Endothelial cell of umbilical vein (primary cell): ENCODE measurements around the gene MAP3K15. TPM values are rescaled to one million over a fixed set of nuclear protein-coding genes. Genes with fewer than 3 reads are reported as not detected.

Experiments
- BruUV-seq: library from RNA; stranded (reverse); fragments of 400-500 nt; replicated peaks from 2 replicates; lab custom pipeline; 2021; lab: Mats Ljungman, UMichigan
- CTCF ChIA-PET: fragments of 300-600, 350-600 bp; sonication (Branson Sonifier 250); formaldehyde crosslinking; loops from one replicate; lab custom pipeline; 2021; ENCODE audit warnings: antibody characterized with exemption, inconsistent platforms; lab: Charles Lee
- POLR2A ChIA-PET: fragments of 300-600, 350-600 bp; sonication (Branson Sonifier 250); formaldehyde crosslinking; loops from one replicate; lab custom pipeline; 2021; ENCODE audit warnings: antibody characterized with exemption, inconsistent platforms; lab: Charles Lee
- DNase-seq: peaks from one replicate; pipeline ENCODE4 v3.0.0-alpha.2; 2011; ENCODE audit warnings: low read depth, low spot score
- FAIRE-seq: peaks from 2 replicates; lab custom pipeline; 2011; peaks lifted over from hg19 to GRCh38; lab: Jason Lieb, UNC
- H2AFZ ChIP-seq: 2 replicates; pipeline ENCODE4 v1.6.0; 2012; ENCODE audit warnings: low read depth, low read length, control low read depth, inconsistent platforms
- H3K27ac ChIP-seq: 2 replicates; pipeline ENCODE4 v1.5.1; 2011; ENCODE audit warnings: low read depth, mild to moderate bottlenecking, control low read depth, low read length, moderate library complexity; ENCODE audit not compliant: insufficient read depth
- H3K27me3 ChIP-seq, 2 experiments: 2 replicates each; pipeline versions ENCODE4 v1.6.0 to v1.6.1; 2011; ENCODE audit warnings: low read length in 2 of 2, mixed read lengths in 1 of 2; ENCODE audit not compliant: control insufficient read depth in 2 of 2, insufficient read depth in 2 of 2
- H3K36me3 ChIP-seq, 2 experiments: 2 replicates in 1 of 2; 3 replicates in 1 of 2; pipeline ENCODE4 v1.5.1; 2011; ENCODE audit warnings: low read length in 2 of 2, mild to moderate bottlenecking in 1 of 2, moderate library complexity in 1 of 2; ENCODE audit not compliant: control insufficient read depth in 2 of 2, insufficient read depth in 2 of 2; ENCODE audit errors: extremely low read depth in 1 of 2
- H3K4me1 ChIP-seq: 3 replicates; pipeline ENCODE4 v1.5.1; 2011; ENCODE audit warnings: mild to moderate bottlenecking, low read length; ENCODE audit not compliant: control insufficient read depth, insufficient read depth; ENCODE audit errors: extremely low read depth
- H3K4me2 ChIP-seq: 2 replicates; pipeline ENCODE4 v1.6.1; 2011; ENCODE audit warnings: low read length, control low read depth, mixed read lengths; ENCODE audit not compliant: insufficient read depth
- H3K4me3 ChIP-seq, 3 experiments: fragments of 200-600 bp in 1 of 3; sonication (generic), shearing (Covaris generic) in 1 of 3; replicated peaks in 1 of 3; 2 replicates each; pipeline ENCODE4 v1.5.1; 2011 to 2016; ENCODE audit warnings: control low read depth in 3 of 3, low read length in 3 of 3, mild to moderate bottlenecking in 2 of 3, inconsistent platforms in 1 of 3, low read depth in 1 of 3, moderate library complexity in 1 of 3; ENCODE audit not compliant: insufficient read depth in 1 of 3
- H3K79me2 ChIP-seq: 2 replicates; pipeline ENCODE4 v1.6.0; 2012; ENCODE audit warnings: low read length, inconsistent platforms; ENCODE audit not compliant: control insufficient read depth, insufficient read depth
- H3K9ac ChIP-seq: replicated peaks from 2 replicates; pipeline ENCODE3; 2011; ENCODE audit warnings: low read length, control low read depth; ENCODE audit not compliant: insufficient read depth; ENCODE audit errors: extremely low read depth
- H3K9me1 ChIP-seq: replicated peaks from 3 replicates; pipeline ENCODE4 v1.6.0; 2011; ENCODE audit warnings: mild to moderate bottlenecking, low read length; ENCODE audit not compliant: control insufficient read depth, insufficient read depth; ENCODE audit errors: extremely low read depth
- H3K9me3 ChIP-seq: replicated peaks from 2 replicates; pipeline ENCODE4 v1.5.1; 2012; ENCODE audit warnings: low read length, inconsistent platforms; ENCODE audit not compliant: control insufficient read depth, insufficient read depth
- H4K20me1 ChIP-seq: replicated peaks from 2 replicates; pipeline ENCODE3; 2011; ENCODE audit warnings: mild to moderate bottlenecking, low read length; ENCODE audit not compliant: control insufficient read depth, insufficient read depth; ENCODE audit errors: extremely low read depth
- JUN ChIP-seq: IDR thresholded peaks from 2 replicates; pipeline ENCODE4 v1.6.1; 2011; ENCODE audit warnings: borderline replicate concordance, low read depth; ENCODE audit not compliant: insufficient read length, insufficient read depth
- MYC ChIP-seq: IDR thresholded peaks from one replicate; pipeline ENCODE4 v1.6.1; 2011; ENCODE audit warnings: mild to moderate bottlenecking, low read depth, low read length
- dilution Hi-C: fragments of 300-500 bp; cut with MboI; formaldehyde crosslinking; loops from one replicate; pipeline ENCODE4 v1.15.0; 2019; ENCODE audit warnings: low sequenced_read_pairs; ENCODE audit not compliant: extremely low pct_ligation_motif_present
- intact Hi-C: fragments of 100-400 bp; cut with micrococcal nuclease; formaldehyde crosslinking; loops from one replicate; pipeline ENCODE4 v1.10.0; 2022
- polyA plus RNA-seq, 4 experiments: library from polyadenylated mRNA; depleted of rRNA in 3 of 4; stranded (reverse) in 3 of 4; unstranded in 1 of 4; fragments of >200 nt; gene quantifications; 2 replicates each; pipeline versions ENCODE4 v1.2.1 to v1.2.3, GENCODE V29; 2011 to 2012; ENCODE audit warnings: missing spikeins in 1 of 4
- total RNA-seq: library from RNA; stranded (reverse); gene quantifications from 2 replicates; pipeline ENCODE4 v1.2.3, GENCODE V29; 2021
- TF ChIP-seq, protein P1 (sequence below), 2 donors: IDR thresholded peaks; 1 replicate in 1 of 2; 2 replicates in 1 of 2; pipeline ENCODE4 v1.5.1; 2011; ENCODE audit warnings: low read length in 2 of 2, mild to moderate bottlenecking in 2 of 2, moderate library complexity in 2 of 2, control low read depth in 1 of 2, inconsistent platforms in 1 of 2, low read depth in 1 of 2; ENCODE audit not compliant: insufficient read depth in 1 of 2; ENCODE audit errors: extremely low read depth in 1 of 2
- TF ChIP-seq, protein P2 (sequence below): IDR thresholded peaks from 2 replicates; pipeline ENCODE4 v1.6.1; 2011; ENCODE audit not compliant: insufficient read depth, insufficient read length

The MAP3K15 gene
- total and polyA plus RNA-seq, 2 donors (not counting 3 experiments of a cell fraction or from before 2014, with no cell fraction given), result 0.01 to 0.09 TPM

DNA sequence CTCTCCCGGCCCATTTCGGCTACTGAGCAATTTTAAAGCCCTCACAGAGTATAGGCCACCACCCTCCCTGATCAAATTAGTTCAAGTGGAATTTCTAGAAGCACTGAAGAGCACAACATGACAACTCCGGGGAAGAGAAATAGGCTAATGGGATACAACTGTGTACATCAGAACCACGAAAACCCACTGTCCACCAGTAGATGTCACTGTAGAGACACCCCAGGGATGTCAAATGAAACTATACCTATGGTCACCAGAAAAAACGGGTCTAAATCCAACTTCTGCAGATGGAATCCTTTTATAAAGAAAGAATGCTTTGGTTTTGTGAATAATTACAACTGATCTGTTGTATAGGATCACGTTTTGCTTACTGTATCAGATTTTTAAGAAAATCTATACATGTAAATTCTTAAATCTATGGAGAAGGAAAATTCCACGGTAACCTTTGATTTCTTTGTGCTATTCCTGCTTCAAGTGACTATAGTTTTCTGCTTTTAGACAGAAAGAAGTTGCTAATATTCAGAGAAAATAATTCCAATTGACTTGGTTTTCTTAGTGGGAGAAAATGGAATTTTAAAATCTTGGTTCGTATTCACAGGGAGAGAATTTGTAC, 29.5 kb upstream of the MAP3K15 start:
- Histone ChIP-seq H3K4me1 (no peaks in the 10 kb centered on the region), H3K4me3 (no peak overlapping the region), H3K27me3 (no peaks in the 10 kb centered on the region), H3K9ac (no peak overlapping the region), H3K36me3 (no peaks in the 10 kb centered on the region), H3K27ac (no peak overlapping the region), H4K20me1 (no peaks in the 10 kb centered on the region), H3K9me1 (no peaks in the 10 kb centered on the region), H3K4me2 (no peak overlapping the region), H2AFZ (no peak overlapping the region), H3K79me2 (no peaks in the 10 kb centered on the region), H3K9me3 (no peaks in the 10 kb centered on the region)
- intact Hi-C loops, result loop anchor here (1.0 to 10.0 kb wide), 4 partner anchors 194 to 520 kb away; partner anchors contain the start of gene BCLAF3
- CTCF ChIA-PET, result interaction anchor here (0.8 to 1.3 kb wide), 4 partner anchors 9 to 360 kb away, joined by 3 to 8 read pairs (median 4); no protein-coding TSS in a partner anchor
- TF ChIP-seq MYC, result no peak
- TF ChIP-seq, protein P1, sequence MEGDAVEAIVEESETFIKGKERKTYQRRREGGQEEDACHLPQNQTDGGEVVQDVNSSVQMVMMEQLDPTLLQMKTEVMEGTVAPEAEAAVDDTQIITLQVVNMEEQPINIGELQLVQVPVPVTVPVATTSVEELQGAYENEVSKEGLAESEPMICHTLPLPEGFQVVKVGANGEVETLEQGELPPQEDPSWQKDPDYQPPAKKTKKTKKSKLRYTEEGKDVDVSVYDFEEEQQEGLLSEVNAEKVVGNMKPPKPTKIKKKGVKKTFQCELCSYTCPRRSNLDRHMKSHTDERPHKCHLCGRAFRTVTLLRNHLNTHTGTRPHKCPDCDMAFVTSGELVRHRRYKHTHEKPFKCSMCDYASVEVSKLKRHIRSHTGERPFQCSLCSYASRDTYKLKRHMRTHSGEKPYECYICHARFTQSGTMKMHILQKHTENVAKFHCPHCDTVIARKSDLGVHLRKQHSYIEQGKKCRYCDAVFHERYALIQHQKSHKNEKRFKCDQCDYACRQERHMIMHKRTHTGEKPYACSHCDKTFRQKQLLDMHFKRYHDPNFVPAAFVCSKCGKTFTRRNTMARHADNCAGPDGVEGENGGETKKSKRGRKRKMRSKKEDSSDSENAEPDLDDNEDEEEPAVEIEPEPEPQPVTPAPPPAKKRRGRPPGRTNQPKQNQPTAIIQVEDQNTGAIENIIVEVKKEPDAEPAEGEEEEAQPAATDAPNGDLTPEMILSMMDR (IDR thresholded peaks at IDR 0.05; ENCODE audit: extremely low read depth in 1 of 2, insufficient read depth in 1 of 2, low read depth in 1 of 2, low read length in 2 of 2), result peak; percentile 47 to 58
- DNase-seq (peak; percentile 43), FAIRE-seq (peak; percentile 69)
- BruUV-seq, result no TSS peak
- dilution Hi-C loops, result no loop called here
- POLR2A ChIA-PET, result no interaction called here

DNA sequence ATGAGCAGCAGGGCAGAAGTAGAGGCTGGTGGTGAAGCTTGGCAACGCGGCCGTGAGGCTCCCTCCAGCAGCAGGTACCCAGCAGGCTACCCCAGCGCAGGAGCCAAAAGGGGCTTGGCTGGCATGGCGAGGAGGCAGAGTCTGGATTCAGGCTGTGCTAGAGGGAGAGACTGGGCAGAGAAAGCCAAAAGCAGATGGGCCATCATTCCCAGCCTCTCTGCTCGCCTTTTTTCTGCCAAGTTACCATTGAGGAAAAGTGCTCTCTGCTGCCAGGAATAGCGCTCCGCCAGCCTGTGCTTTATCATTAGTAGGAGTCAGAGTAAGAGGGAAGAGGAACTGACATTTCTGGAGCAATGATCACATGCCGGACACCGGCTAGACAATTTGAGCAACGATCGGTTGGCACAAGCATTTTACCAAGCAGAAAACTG, 28.7 kb upstream of the MAP3K15 start:
- no TSS peak for BruUV-seq
- no peak overlapping the region for H3K9ac ChIP-seq
- no peaks in the 10 kb centered on the region for H3K36me3 ChIP-seq

More for the DNA sequence above, 28.7 kb upstream of the MAP3K15 start:
- Histone ChIP-seq H4K20me1 (no peaks in the 10 kb centered on the region), H3K79me2 (no peaks in the 10 kb centered on the region), H3K27me3 (no peaks in the 10 kb centered on the region), H3K4me3 (no peak overlapping the region), H2AFZ (no peak overlapping the region), H3K27ac (no peak overlapping the region), H3K9me3 (no peaks in the 10 kb centered on the region), H3K9me1 (no peaks in the 10 kb centered on the region), H3K4me1 (no peaks in the 10 kb centered on the region), H3K4me2 (no peak overlapping the region)
- TF ChIP-seq, protein P2, sequence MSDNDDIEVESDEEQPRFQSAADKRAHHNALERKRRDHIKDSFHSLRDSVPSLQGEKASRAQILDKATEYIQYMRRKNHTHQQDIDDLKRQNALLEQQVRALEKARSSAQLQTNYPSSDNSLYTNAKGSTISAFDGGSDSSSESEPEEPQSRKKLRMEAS, result no peak
- TF ChIP-seq JUN, result no peak
- POLR2A ChIA-PET, result no interaction called here
- dilution Hi-C loops (no loop called here), intact Hi-C loops (loop anchor here (1.0 to 10.0 kb wide), 4 partner anchors 195 to 521 kb away; partner anchors contain the start of gene BCLAF3)
- no peak for FAIRE-seq
- no peak for DNase-seq
- CTCF ChIA-PET, result no interaction called here
